Retinal pigment epithelial cell (primary cell): Measurements from ENCODE around the gene C19orf44.

Experiments used
- DNase-seq: peaks from one replicate; pipeline ENCODE4 v3.0.0-alpha.2; 2010; ENCODE audit warnings: low read depth
- H3K4me3 ChIP-seq: 2 replicates; pipeline ENCODE4 v1.5.1; 2011; ENCODE audit warnings: mild to moderate bottlenecking, low read length, control low read depth, moderate library complexity
- TF ChIP-seq, protein P1 (sequence below): conservative IDR thresholded peaks from 2 replicates; pipeline ENCODE4 v1.5.1; 2011; ENCODE audit warnings: low read depth, low read length, control low read depth, inconsistent platforms

C19orf44 gene

DNA sequence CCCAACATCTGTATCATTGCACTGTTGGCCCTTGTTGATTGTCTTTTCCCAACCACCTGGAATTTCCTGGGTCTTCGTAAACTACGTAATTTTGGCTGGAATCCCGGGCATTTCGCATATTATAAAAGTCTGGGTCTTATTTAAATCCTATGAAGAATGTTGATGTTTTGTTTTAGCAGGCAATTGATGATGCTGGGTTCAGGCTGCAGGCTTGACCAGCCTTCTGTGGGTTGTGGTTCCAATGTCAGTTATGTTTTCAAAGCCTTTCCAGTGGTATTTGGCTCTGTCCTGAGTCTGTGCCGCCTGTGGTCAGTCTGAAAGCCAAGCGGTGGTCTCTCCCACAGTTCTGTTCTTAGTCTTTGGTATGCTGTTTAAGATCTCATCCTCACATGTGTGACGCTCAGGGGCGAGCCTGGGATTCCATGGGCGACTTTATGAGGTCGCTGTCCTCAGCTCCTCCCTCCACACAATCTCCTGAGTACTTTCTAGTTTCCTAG is 63.6 kb downstream of the C19orf44 start:
- TF ChIP-seq, protein P1, sequence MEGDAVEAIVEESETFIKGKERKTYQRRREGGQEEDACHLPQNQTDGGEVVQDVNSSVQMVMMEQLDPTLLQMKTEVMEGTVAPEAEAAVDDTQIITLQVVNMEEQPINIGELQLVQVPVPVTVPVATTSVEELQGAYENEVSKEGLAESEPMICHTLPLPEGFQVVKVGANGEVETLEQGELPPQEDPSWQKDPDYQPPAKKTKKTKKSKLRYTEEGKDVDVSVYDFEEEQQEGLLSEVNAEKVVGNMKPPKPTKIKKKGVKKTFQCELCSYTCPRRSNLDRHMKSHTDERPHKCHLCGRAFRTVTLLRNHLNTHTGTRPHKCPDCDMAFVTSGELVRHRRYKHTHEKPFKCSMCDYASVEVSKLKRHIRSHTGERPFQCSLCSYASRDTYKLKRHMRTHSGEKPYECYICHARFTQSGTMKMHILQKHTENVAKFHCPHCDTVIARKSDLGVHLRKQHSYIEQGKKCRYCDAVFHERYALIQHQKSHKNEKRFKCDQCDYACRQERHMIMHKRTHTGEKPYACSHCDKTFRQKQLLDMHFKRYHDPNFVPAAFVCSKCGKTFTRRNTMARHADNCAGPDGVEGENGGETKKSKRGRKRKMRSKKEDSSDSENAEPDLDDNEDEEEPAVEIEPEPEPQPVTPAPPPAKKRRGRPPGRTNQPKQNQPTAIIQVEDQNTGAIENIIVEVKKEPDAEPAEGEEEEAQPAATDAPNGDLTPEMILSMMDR: no peak
- H3K4me3 ChIP-seq: peak overlapping the region; percentile 16
- DNase-seq: peak; percentile 91

DNA sequence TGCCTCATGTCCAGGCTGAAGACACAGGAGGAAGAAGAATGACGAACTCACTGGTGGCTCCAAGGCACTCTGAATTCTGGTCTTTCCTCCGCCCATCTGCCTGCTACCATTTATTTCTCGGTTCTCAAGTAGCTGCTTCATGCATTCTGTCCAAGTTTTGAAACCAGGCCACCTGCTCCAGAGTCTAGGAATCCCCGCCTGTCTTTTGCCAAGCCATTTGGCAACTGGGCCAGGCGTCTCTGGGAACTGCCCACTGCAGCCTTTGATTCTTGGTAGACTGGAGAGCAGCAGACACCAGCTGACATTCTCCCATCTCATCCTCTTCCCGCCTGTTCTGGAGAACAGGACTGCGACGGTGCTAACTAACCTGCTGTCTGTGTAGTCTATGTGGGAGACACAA is 65.2 kb downstream of the C19orf44 start:
- DNase-seq: no peak
- H3K4me3 ChIP-seq: no peak overlapping the region
- TF ChIP-seq, protein P1: no peak

- DNase-seq: no peak
- no peak overlapping the region for H3K4me3 ChIP-seq
- TF ChIP-seq, protein P1: no peak
Measured at GRCh38 chr19:16562608-16563025, 66.4 kb downstream of the C19orf44 start.

- no peak overlapping the region for H3K4me3 ChIP-seq
- TF ChIP-seq, protein P1: no peak
Measured at GRCh38 chr19:16564842-16565241, 68.6 kb downstream of the C19orf44 start.

DNA sequence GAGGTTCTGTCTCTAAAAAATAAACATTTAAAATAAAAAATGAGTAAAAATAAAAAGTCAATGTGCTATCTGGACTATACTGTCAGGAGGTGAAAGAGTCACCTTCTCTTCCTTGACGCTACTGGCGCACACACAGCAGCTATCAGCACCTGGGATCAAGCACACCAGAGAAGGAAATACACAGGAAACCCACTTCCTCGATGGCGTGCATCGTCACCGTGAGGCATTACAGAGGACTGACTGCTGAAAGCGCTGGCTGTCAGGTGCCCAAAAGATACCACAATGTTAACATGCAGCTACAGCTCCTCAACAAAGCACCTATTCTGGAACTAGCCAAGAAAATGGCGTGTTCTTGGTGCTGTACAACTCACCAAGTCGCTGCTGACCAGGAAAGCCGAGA is 70.0 kb downstream of the C19orf44 start:
- H3K4me3 ChIP-seq: no peak overlapping the region
- TF ChIP-seq, protein P1: no peak
- no peak for DNase-seq

More at GRCh38 chr19:16564842-16565241, 68.6 kb downstream of the C19orf44 start:
- DNase-seq: no peak

DNA sequence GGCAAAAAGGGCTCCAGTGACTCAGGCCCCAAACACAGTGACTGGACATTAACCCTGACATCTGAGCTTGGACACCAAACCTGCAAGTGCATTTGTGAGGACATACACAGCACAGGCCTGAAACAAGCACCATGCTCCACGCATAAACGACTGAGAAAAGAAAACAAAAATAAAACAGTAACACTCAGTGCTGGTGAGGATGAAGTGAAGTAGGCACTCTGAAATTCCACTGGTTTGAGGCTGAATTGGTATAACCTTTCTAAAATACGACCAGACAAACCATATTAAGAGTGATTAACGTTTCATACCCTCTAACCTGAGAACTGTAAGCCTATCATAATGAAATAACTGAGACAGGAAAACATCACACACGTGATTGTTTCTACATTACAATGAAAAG is 70.5 kb downstream of the C19orf44 start:
- no peak overlapping the region for H3K4me3 ChIP-seq

More for the DNA sequence above, 70.5 kb downstream of the C19orf44 start:
- no peak for DNase-seq
- TF ChIP-seq, protein P1: no peak
